Breast epithelium (tissue), 4 donors: ENCODE measurements around the gene FGGY. TPM values are rescaled to one million over a fixed set of nuclear protein-coding genes. Genes with fewer than 3 reads are reported as not detected.
A peak's percentile ranks its signal among the peaks of the same experiment; 100 is the strongest.

Experiments
- DNase-seq, 2 donors: peaks; one replicate each; pipeline ENCODE4 v3.0.0-alpha.2; 2019; ENCODE audit warnings: low spot score in 2 of 2
- H3K27ac ChIP-seq, 2 donors: fragments of 200-600 bp; sonication (generic) in 1 of 2; one replicate each; pipeline ENCODE4 v1.5.1; 2016 to 2019; ENCODE audit warnings: mild to moderate bottlenecking in 1 of 2
- H3K27me3 ChIP-seq, 2 donors: fragments of 200-600 bp; sonication (generic) in 1 of 2; one replicate each; pipeline versions ENCODE4 v1.5.1 to v1.6.0; 2017 to 2019; ENCODE audit warnings: control low read depth in 1 of 2, mild to moderate bottlenecking in 1 of 2
- H3K36me3 ChIP-seq: fragments of 200-600 bp; one replicate; pipeline ENCODE4 v1.5.1; 2019
- H3K4me1 ChIP-seq, 2 donors: fragments of 200-600 bp; sonication (generic); one replicate each; pipeline ENCODE4 v1.5.1; 2016 to 2019; ENCODE audit warnings: control low read depth in 1 of 2
- H3K4me3 ChIP-seq, 3 donors: fragments of 200-600 bp; sonication (generic); 1 replicate in 2 of 3; 2 replicates in 1 of 3; pipeline ENCODE4 v1.5.1; 2016 to 2019; ENCODE audit warnings: mild to moderate bottlenecking in 3 of 3, moderate library complexity in 2 of 3
- H3K9me3 ChIP-seq, 2 donors: fragments of 200-600 bp; sonication (generic) in 1 of 2; one replicate each; pipeline ENCODE4 v1.5.1; 2016 to 2019; ENCODE audit warnings: control low read depth in 1 of 2
- CTCF ChIP-seq, 3 donors: fragments of 450-650 bp; IDR thresholded peaks; one replicate each; pipeline ENCODE4 v1.5.1; 2016 to 2017; ENCODE audit warnings: antibody characterized with exemption in 3 of 3, mild to moderate bottlenecking in 3 of 3, moderate library complexity in 3 of 3
- POLR2A ChIP-seq: fragments of 450-650 bp; IDR thresholded peaks from one replicate; pipeline ENCODE4 v1.6.1; 2016; ENCODE audit warnings: antibody characterized with exemption, mild to moderate bottlenecking, moderate library complexity
- POLR2AphosphoS5 ChIP-seq, 3 donors: sonication (generic); formaldehyde crosslinking; IDR thresholded peaks; one replicate each; pipeline ENCODE4 v1.6.1; 2017; ENCODE audit warnings: antibody characterized with exemption in 3 of 3
- intact Hi-C: fragments of 100-400 bp; cut with DNase I; formaldehyde crosslinking; loops from one replicate; pipeline ENCODE4 v1.15.1; 2023; ENCODE audit warnings: low total_unique reads
- total RNA-seq, 3 donors: library from RNA; depleted of rRNA; stranded (reverse); fragments of >200 nt; gene quantifications; one replicate each; pipeline ENCODE4 v1.1.0, GENCODE V29; 2016

FGGY gene
- total RNA-seq, 3 donors from 2014 or later: 16.2 to 50.3 (median 29.2) TPM

- Histone ChIP-seq H3K9me3 (no peaks in the 10 kb centered on the region), H3K4me1 (no peaks in the 10 kb centered on the region), H3K36me3 (no peaks in the 10 kb centered on the region), H3K27ac (no peak overlapping the region), H3K4me3 (no peak overlapping the region), H3K27me3 (no peaks in the 10 kb centered on the region)
- TF ChIP-seq CTCF (IDR thresholded peaks at IDR 0.05) (no peak), POLR2A (no peak), POLR2AphosphoS5 (IDR thresholded peaks at IDR 0.05) (no peak)
- intact Hi-C loops: no loop called here
- DNase-seq: no peak
Measured at GRCh38 chr1:59716832-59717231, 419.9 kb downstream of the FGGY start.

GRCh38 chr1:59718064-59718988 lies 421.4 kb downstream of the FGGY start:
- Histone ChIP-seq H3K4me1 (no peaks in the 10 kb centered on the region), H3K27me3 (no peaks in the 10 kb centered on the region), H3K27ac (no peak overlapping the region), H3K9me3 (peaks cover 0 to 5% of the 10 kb centered on the region in 2 donors), H3K4me3 (no peak overlapping the region), H3K36me3 (no peaks in the 10 kb centered on the region)
- no peak for DNase-seq
- intact Hi-C loops: no loop called here
- TF ChIP-seq CTCF (IDR thresholded peaks at IDR 0.05): peak in 1 of 3 donors; percentile 8
- no peak for TF ChIP-seq POLR2A
- TF ChIP-seq POLR2AphosphoS5 (IDR thresholded peaks at IDR 0.05): no peak

GRCh38 chr1:59718989-59719360 lies 422.1 kb downstream of the FGGY start:
- Histone ChIP-seq H3K4me3 (no peak overlapping the region), H3K4me1 (no peaks in the 10 kb centered on the region), H3K9me3 (peaks cover 0 to 5% of the 10 kb centered on the region in 2 donors), H3K27me3 (no peaks in the 10 kb centered on the region), H3K27ac (no peak overlapping the region), H3K36me3 (no peaks in the 10 kb centered on the region)
- TF ChIP-seq POLR2A (no peak), CTCF (IDR thresholded peaks at IDR 0.05) (no peak), POLR2AphosphoS5 (IDR thresholded peaks at IDR 0.05) (no peak)
- intact Hi-C loops: no loop called here
- no peak for DNase-seq

- H3K27ac ChIP-seq: peak overlapping the region in 1 of 2 donors; percentile 30
- H3K9me3 ChIP-seq: peaks cover 0 to 5% of the 10 kb centered on the region in 2 donors
- H3K36me3 ChIP-seq: no peaks in the 10 kb centered on the region
- intact Hi-C loops: no loop called here
- H3K4me3 ChIP-seq: no peak overlapping the region
- no peaks in the 10 kb centered on the region for H3K27me3 ChIP-seq
- H3K4me1 ChIP-seq: no peaks in the 10 kb centered on the region
- no peak for DNase-seq
- TF ChIP-seq POLR2AphosphoS5 (IDR thresholded peaks at IDR 0.05) (no peak), CTCF (IDR thresholded peaks at IDR 0.05) (no peak), POLR2A (no peak)
Measured at GRCh38 chr1:59720326-59721115, 423.6 kb downstream of the FGGY start.

- Histone ChIP-seq H3K27me3 (no peaks in the 10 kb centered on the region), H3K4me3 (no peak overlapping the region), H3K36me3 (no peaks in the 10 kb centered on the region), H3K9me3 (no peaks in the 10 kb centered on the region), H3K27ac (peak overlapping the region; percentile 80 to 83), H3K4me1 (no peaks in the 10 kb centered on the region)
- intact Hi-C loops: no loop called here
- DNase-seq: no peak
- no peak for TF ChIP-seq CTCF (IDR thresholded peaks at IDR 0.05)
- TF ChIP-seq POLR2A: no peak
- no peak for TF ChIP-seq POLR2AphosphoS5 (IDR thresholded peaks at IDR 0.05)
Measured at GRCh38 chr1:59730302-59730701, 433.4 kb downstream of the FGGY start.
